ENCODE data around the gene VPS50.

GRCh38 chr7:93301736-93302135, 69.6 kb downstream of the VPS50 start:
- no peak for TF ChIP-seq TCF12 (IDR thresholded peaks at IDR 0.05; ENCODE audit: low read depth, low read length)
- no peak for TF ChIP-seq MTA3 (IDR thresholded peaks at IDR 0.05; ENCODE audit: borderline replicate concordance, low read length)
- no peak for TF ChIP-seq IKZF1 (conservative IDR thresholded peaks at IDR 0.05)
- TF ChIP-seq CTCF (IDR thresholded peaks at IDR 0.05 in 2 of 3, conservative IDR thresholded peaks at IDR 0.05 in 1 of 3; ENCODE audit: control insufficient read depth in 2 of 3, extremely low read depth in 1 of 3, insufficient read depth in 1 of 3, low read depth in 3 of 3, low read length in 3 of 3): no peak
- no peak for TF ChIP-seq GATAD2B (conservative IDR thresholded peaks at IDR 0.05; ENCODE audit: low read depth)
- no peak for TF ChIP-seq EZH2 (IDR thresholded peaks at IDR 0.05; ENCODE audit: borderline replicate concordance, control insufficient read depth, low read depth, low read length)
- TF ChIP-seq SREBF1 (IDR thresholded peaks at IDR 0.05; ENCODE audit: low read length): no peak
- no peak for TF ChIP-seq RCOR1 (conservative IDR thresholded peaks at IDR 0.05; ENCODE audit: low read depth, low read length)
- no peak for TF ChIP-seq CHD2 (IDR thresholded peaks at IDR 0.05; ENCODE audit: borderline replicate concordance, low read depth, low read length)
